Tibial nerve (tissue), 4 donors: ENCODE measurements around the gene GALNT10.

ENCODE experiments used
- CTCF ChIP-seq, 5 experiments: fragments of 200-600 bp in 3 of 5; fragments of 450-650 bp in 2 of 5; sonication (generic) in 3 of 5; IDR thresholded peaks; one replicate each; pipeline ENCODE4 v1.5.1; 2016 to 2019; ENCODE audit warnings: antibody characterized with exemption in 5 of 5, mild to moderate bottlenecking in 3 of 5, moderate library complexity in 2 of 5
- EP300 ChIP-seq, 2 donors: sonication (generic); formaldehyde crosslinking; IDR thresholded peaks; one replicate each; pipeline ENCODE4 v1.6.1; 2017; ENCODE audit warnings: antibody characterized with exemption in 2 of 2, mild to moderate bottlenecking in 1 of 2
- POLR2A ChIP-seq, 2 donors: fragments of 450-650 bp; IDR thresholded peaks; one replicate each; pipeline ENCODE4 v1.6.1; 2017; ENCODE audit warnings: antibody characterized with exemption in 2 of 2, mild to moderate bottlenecking in 2 of 2, moderate library complexity in 2 of 2

GRCh38 chr5:154298065-154298464, 107.5 kb downstream of the GALNT10 start:
- TF ChIP-seq POLR2A (IDR thresholded peaks at IDR 0.05) = no peak
- no peak for TF ChIP-seq CTCF (IDR thresholded peaks at IDR 0.05)
- no peak for TF ChIP-seq EP300 (IDR thresholded peaks at IDR 0.05)
